ENCODE data around the gene GPR55. TPM values are rescaled to one million over a fixed set of nuclear protein-coding genes. Genes with fewer than 3 reads are reported as not detected.
A peak's percentile ranks its signal among the peaks of the same experiment; 100 is the strongest.

The GPR55 gene
- polyA plus RNA-seq, 1 donor (not counting 4 experiments of a cell fraction or from before 2014, with no cell fraction given): not detected

GRCh38 chr2:230865766-230866755, 59.0 kb downstream of the GPR55 start:
- DNase-seq (ENCODE audit: low read depth, low spot score) (no peak), FAIRE-seq (no peak)
- Histone ChIP-seq H3K27me3 (ENCODE audit: control insufficient read depth, extremely low read depth, insufficient read depth, low read length) (peaks cover 25% of the 10 kb centered on the region), H4K20me1 (ENCODE audit: control insufficient read depth, extremely low read depth, insufficient read depth, low read length) (no peaks in the 10 kb centered on the region), H2AFZ (ENCODE audit: control insufficient read depth, low read length) (no peak overlapping the region), H3K4me1 (ENCODE audit: control insufficient read depth, extremely low read depth, insufficient read depth, low read length) (peaks cover 7% of the 10 kb centered on the region), H3K4me3 (ENCODE audit: control insufficient read depth in 2 of 3, extremely low read depth in 1 of 3, insufficient read depth in 2 of 3, low read depth in 1 of 3, low read length in 3 of 3) (peak overlapping the region in 1 of 3 experiments; percentile 77), H3K9me1 (ENCODE audit: control insufficient read depth, extremely low read depth, insufficient read depth, low read length) (no peaks in the 10 kb centered on the region), H3K27ac (ENCODE audit: control insufficient read depth, insufficient read depth, low read length) (no peak overlapping the region), H3K9ac (ENCODE audit: control insufficient read depth, extremely low read depth, insufficient read depth, low read length) (no peak overlapping the region), H3K79me2 (ENCODE audit: control insufficient read depth, insufficient read depth, low read length) (no peaks in the 10 kb centered on the region), H3K36me3 (ENCODE audit: control insufficient read depth in 2 of 2, extremely low read depth in 1 of 2, insufficient read depth in 2 of 2, low read length in 2 of 2) (no peaks in the 10 kb centered on the region), H3K4me2 (ENCODE audit: control insufficient read depth, extremely low read depth, insufficient read depth, low read depth, low read length) (no peak overlapping the region), H3K9me3 (ENCODE audit: control insufficient read depth, low read depth, low read length) (no peaks in the 10 kb centered on the region)
- TF ChIP-seq CTCF (optimal IDR thresholded peaks at IDR 0.05 in 1 of 3, IDR thresholded peaks at IDR 0.05 in 1 of 3, conservative IDR thresholded peaks at IDR 0.05 in 1 of 3; ENCODE audit: extremely low read depth in 1 of 3, insufficient read depth in 2 of 3, low read length in 3 of 3): no peak
- TF ChIP-seq EZH2 (IDR thresholded peaks at IDR 0.05; ENCODE audit: low read length): no peak
- dilution Hi-C loops (cut with MboI; ENCODE audit: extremely low pct_ligation_motif_present, low sequenced_read_pairs): no loop called here

- dilution Hi-C loops (cut with MboI; ENCODE audit: extremely low pct_ligation_motif_present, low sequenced_read_pairs): no loop called here
- H3K27ac ChIP-seq (ENCODE audit: control insufficient read depth, insufficient read depth, low read length): no peak overlapping the region
These were observed 59.7 kb downstream of the GPR55 start for GRCh38 chr2:230865307-230865765.

More at GRCh38 chr2:230865307-230865765, 59.7 kb downstream of the GPR55 start:
- H3K4me2 ChIP-seq (ENCODE audit: control insufficient read depth, extremely low read depth, insufficient read depth, low read depth, low read length): peak overlapping the region; percentile 85
- no peaks in the 10 kb centered on the region for H3K79me2 ChIP-seq (ENCODE audit: control insufficient read depth, insufficient read depth, low read length)
- no peaks in the 10 kb centered on the region for H4K20me1 ChIP-seq (ENCODE audit: control insufficient read depth, extremely low read depth, insufficient read depth, low read length)
- H3K9me3 ChIP-seq (ENCODE audit: control insufficient read depth, low read depth, low read length): no peaks in the 10 kb centered on the region
- TF ChIP-seq CTCF (optimal IDR thresholded peaks at IDR 0.05 in 1 of 3, IDR thresholded peaks at IDR 0.05 in 1 of 3, conservative IDR thresholded peaks at IDR 0.05 in 1 of 3; ENCODE audit: extremely low read depth in 1 of 3, insufficient read depth in 2 of 3, low read length in 3 of 3): no peak
- no peak for TF ChIP-seq EZH2 (IDR thresholded peaks at IDR 0.05; ENCODE audit: low read length)
- no peaks in the 10 kb centered on the region for H3K9me1 ChIP-seq (ENCODE audit: control insufficient read depth, extremely low read depth, insufficient read depth, low read length)
- H3K9ac ChIP-seq (ENCODE audit: control insufficient read depth, extremely low read depth, insufficient read depth, low read length): peak overlapping the region; percentile 62
- peak overlapping the region; percentile 62 to 77 (median 71) for H3K4me3 ChIP-seq (ENCODE audit: control insufficient read depth in 2 of 3, extremely low read depth in 1 of 3, insufficient read depth in 2 of 3, low read depth in 1 of 3, low read length in 3 of 3)
- FAIRE-seq: no peak
- H3K4me1 ChIP-seq (ENCODE audit: control insufficient read depth, extremely low read depth, insufficient read depth, low read length): peaks cover 7% of the 10 kb centered on the region
- peaks cover 25% of the 10 kb centered on the region for H3K27me3 ChIP-seq (ENCODE audit: control insufficient read depth, extremely low read depth, insufficient read depth, low read length)
- no peaks in the 10 kb centered on the region for H3K36me3 ChIP-seq (ENCODE audit: control insufficient read depth in 2 of 2, extremely low read depth in 1 of 2, insufficient read depth in 2 of 2, low read length in 2 of 2)
- no peak for DNase-seq (ENCODE audit: low read depth, low spot score)
- peak overlapping the region; percentile 86 for H2AFZ ChIP-seq (ENCODE audit: control insufficient read depth, low read length)
